GM20431 (cell line): ENCODE results near the gene ABCB9.

ENCODE experiments used
- in situ Hi-C: fragments of 300-500 bp; cut with MseI, MboI; formaldehyde crosslinking; loops from one replicate; pipeline ENCODE4 v1.15.0; 2020; ENCODE audit warnings: low sequenced_read_pairs; ENCODE audit not compliant: unreplicated experiment

ABCB9 gene

GRCh38 chr12:122886161-122886560 is 80.1 kb downstream of the ABCB9 start:
- in situ Hi-C loops, result no loop called here

GRCh38 chr12:122884860-122885259 is 81.4 kb downstream of the ABCB9 start:
- in situ Hi-C loops, result no loop called here

DNA sequence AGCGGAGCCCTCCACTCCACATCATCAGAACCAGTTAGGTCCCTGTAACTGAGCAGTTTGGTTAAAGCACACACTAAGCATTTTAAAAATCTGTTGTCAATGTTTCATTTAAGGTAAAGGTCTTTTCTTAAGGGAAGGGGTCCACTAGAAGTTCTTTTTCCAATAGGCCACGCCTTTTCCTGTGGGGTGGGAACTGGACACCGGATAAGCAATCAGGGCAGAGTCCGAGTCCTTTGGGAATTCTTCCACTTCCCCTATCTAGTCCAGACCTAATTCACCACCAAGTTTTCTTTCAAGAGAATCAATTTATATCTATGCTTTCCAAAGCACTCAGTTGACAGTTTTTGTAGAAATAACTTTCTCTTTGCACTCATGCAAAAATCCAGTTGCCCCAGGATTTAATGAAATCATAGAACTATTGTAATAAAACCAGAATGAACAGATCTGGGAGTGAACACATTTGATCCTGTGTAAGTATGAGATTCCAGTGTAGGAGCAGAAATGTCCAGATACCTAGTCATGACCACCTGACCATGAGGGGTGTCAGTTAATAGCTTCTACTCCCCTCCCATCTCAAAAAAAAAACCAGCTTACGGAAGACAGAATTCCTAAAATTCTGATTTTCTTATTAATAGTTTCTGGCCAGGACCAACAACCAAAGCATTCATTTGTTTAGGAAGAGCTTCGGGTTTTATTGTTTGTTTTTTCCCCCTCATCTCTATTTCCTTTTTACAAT is 82.0 kb downstream of the ABCB9 start:
- in situ Hi-C loops, result no loop called here

DNA sequence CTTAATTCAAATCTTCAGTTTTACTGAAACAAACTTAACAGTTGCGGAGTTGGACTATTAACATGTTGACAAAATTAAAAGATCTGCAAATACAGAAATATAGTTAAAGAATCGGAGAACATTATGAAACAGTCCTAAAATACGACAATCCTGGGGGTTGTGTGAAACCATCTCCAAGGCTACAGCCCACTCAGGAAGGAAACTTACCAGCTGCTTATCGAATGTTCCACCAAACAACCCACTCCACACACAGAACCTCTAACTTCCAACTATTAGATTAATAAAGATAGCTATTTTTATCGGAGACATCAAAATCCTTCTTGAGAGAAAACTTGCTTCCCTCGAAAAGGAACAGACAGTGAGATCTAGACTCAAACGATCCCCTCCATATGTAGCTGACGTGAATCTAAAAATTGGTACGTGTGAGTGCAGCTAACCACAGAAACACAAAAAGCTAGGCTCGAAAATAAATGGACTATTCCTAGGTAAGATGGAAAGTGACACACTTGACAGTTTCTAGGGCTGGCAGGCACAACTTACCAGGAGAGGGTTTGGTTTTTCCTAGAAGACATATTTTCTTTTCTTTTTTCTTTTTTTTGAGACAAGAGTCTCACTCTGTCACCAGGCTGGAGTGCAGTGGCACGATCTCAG is 83.2 kb downstream of the ABCB9 start:
- in situ Hi-C loops, result no loop called here

DNA sequence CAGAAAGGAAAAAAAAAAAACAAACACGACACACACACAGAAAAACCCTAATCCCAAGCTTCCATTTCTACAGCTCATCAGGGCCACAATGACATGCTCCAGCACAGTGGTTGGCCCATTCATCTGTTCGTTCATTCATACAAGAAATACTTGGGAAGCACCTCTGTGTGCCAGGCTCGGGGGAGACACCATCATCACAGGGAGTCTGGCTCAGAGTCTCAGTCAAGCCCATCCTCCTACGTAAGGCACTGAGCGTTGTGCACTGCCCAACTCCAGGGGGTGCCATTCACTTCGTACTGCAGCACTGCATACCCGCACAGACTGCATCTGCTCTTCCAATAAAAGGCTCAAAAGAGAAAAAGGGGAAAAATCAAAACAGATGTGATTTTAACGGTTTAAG is 85.6 kb downstream of the ABCB9 start:
- in situ Hi-C loops, result no loop called here

DNA sequence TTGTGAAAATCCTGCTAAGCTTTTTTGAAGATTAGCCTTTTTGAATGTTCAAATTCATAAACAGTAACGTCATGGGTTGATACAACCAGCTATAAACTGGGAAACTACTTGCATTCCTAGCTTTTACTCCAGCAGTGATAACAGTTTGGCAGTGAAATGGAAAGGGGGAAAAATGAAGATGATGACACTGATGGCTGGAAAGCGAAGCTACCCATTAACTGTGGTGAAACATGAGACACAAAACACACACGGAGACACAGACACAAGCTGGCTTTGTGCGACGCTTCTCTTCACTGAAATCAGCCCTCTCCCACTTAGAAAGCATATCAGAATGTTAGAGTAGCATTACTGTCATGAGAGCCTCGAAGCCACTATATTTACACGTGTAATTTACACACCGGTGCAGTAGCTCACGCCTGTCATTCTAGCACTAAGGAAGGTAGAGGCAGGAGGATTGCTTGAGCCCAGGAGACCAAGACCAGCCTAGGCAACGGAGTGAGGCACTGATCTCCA is 86.1 kb downstream of the ABCB9 start:
- in situ Hi-C loops, result no loop called here
